Stimulated activated CD4-positive, alpha-beta T cell treated with anti-CD3 and anti-CD28 coated beads, Interleukin-4, amount 100 ng/mL, for 4 hours (primary cell): ENCODE data around the gene KRTAP4-11.
"Not testable (repeated sequence)": the region's sequence is repeated elsewhere in the genome, so short reads cannot be mapped to it uniquely, and the experiment has no call there.

Source experiments
- DNase-seq, 2 experiments: peaks; one replicate each; pipeline ENCODE4 v3.0.0-alpha.2; 2020

Gene KRTAP4-11

DNA sequence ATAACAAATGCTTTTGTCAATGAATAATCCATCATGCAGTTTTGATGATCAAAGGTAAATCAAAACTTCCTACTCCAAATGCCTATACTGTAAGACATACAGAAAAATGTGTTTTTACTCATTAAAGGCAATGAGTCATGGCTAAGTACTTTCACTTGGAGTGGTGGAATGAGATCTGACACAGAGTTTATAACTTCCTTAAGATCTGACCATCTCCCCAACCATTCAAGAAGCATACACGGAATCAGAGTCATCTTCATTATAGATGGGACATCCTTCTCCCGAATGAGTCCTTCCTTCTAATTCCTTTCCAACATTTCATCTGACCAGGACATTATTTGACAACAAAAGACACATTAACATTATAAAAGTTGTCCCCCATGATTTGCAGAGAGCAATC, 34.7 kb downstream of the KRTAP4-11 start:
- DNase-seq, result not testable (repeated sequence)

DNA sequence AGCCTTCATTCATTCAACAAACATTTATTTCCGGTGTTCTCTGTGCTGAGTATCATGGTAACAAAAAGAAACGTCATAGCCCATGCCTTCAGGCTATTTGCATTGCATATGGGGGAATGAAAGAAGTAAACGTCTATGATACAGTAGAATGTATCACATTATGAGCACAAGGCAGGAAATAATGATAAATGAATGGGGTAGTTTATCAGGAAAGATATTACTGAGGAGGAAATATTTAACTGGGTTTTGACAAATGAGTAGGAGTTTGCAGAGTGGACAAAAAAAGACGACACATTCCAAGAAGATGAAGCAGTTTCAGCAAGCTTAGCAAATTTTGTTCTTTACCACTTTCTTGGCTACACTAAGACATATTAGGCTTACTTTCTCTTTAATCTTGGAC, 35.5 kb downstream of the KRTAP4-11 start:
- no peak for DNase-seq

DNA sequence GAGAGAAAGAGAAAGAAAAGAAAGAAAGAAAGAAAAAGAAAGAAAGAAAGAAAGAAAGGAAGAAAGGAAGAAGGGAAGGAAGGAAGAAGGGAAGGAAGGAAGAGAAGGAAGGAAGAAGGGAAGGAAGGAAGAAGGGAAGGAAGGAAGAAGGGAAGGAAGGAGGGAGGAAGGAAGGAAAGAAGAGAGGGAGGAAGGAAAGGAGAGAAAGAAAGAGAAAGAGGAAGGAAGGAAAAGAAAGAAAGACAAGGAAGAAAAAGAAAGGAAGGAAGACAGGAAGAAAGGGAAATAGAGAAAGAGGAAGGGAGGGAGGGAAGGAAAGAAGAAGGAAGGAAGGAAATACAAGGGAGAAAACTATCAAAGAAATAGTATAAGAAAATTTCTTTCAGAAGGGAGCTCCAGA, 41.4 kb downstream of the KRTAP4-11 start:
- DNase-seq, result no peak

DNA sequence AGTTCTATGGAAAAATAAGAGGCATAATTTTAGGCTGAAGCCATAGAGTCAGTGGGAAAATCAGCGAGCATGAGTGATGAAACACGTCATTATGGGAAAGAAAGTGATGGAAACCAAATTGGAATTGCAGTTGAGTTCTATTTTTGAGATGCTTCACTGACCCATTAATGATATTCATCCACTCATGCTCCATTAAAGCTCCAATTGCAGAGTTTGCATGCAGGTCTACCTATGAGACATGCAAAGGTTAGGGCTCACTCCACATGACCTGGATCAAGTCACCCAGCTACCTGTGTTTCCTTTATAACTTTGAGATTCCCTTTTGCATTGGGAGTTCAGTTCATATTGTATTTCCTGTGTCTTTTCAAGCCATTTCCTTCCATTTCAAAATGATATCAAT, 44.5 kb downstream of the KRTAP4-11 start:
- DNase-seq, result no peak

DNA sequence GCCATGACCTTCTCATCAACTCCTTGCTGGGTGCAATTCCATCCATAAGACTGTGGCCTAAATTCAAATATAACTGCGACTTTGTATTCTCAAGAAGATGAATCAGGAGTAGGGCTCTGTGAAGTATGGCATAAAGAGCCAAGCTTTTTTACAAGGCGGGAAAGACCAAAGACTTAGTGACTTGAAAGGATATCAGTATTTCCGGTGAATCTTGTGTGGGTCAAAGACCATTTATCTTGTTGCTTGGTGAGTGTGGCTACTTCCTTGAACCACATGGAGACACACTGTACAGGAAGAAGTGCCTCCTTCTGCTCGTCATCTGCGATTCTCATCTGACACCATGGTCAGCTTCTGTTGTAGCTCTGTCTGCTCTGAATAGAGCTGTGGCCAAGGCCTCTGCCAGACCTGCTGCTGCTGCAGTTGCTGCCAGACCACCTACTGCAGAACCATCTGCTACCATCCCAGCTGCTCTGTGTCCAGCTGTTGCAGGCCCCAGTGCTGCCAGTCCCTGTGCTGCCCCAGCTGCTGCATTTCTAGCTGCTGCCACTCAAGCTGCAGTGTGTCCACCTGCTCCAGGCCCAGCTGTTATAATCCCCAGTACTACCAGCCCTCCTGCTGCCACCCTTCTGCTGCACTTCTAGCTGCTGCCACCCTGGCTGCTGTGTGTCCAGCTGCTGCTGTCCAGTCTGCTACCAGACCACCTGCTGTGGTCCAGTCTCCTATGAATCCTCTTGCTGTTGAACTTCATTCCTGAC, 46.4 kb downstream of the KRTAP4-11 start:
- no peak for DNase-seq

- DNase-seq, result no peak
Observed at GRCh38 chr17:41069031-41069430, 49.1 kb downstream of the KRTAP4-11 start.

- DNase-seq, result no peak
Observed at GRCh38 chr17:41067281-41067680, 50.9 kb downstream of the KRTAP4-11 start.
